Embryonic facial prominence (tissue), 1 donor: Measurements from ENCODE around the gene DUSP22.
"Not testable (repeated sequence)": the region's sequence is repeated elsewhere in the genome, so short reads cannot be mapped to it uniquely, and the experiment has no call there.

Source experiments
- DNase-seq: peaks from one replicate; pipeline ENCODE4 v3.0.0-alpha.2; 2016; ENCODE audit errors: extremely low spot score

DUSP22 gene

GRCh38 chr6:323730-324088, 31.4 kb downstream of the DUSP22 start:
- DNase-seq: no peak

GRCh38 chr6:324116-324728, 31.9 kb downstream of the DUSP22 start:
- no peak for DNase-seq

GRCh38 chr6:324729-325125, 32.4 kb downstream of the DUSP22 start:
- no peak for DNase-seq

GRCh38 chr6:325161-325860, 33.0 kb downstream of the DUSP22 start:
- DNase-seq: not testable (repeated sequence)

- not testable (repeated sequence) for DNase-seq
Measured at GRCh38 chr6:326066-326465, 33.8 kb downstream of the DUSP22 start.

- no peak for DNase-seq
Measured at GRCh38 chr6:326896-327537, 34.7 kb downstream of the DUSP22 start.

GRCh38 chr6:327538-328116, 35.3 kb downstream of the DUSP22 start:
- DNase-seq: no peak

GRCh38 chr6:328136-328670, 35.9 kb downstream of the DUSP22 start:
- no peak for DNase-seq

- no peak for DNase-seq
Measured at GRCh38 chr6:328924-329323, 36.6 kb downstream of the DUSP22 start.

GRCh38 chr6:329888-330691, 37.8 kb downstream of the DUSP22 start:
- DNase-seq: no peak

GRCh38 chr6:330948-331347, 38.7 kb downstream of the DUSP22 start:
- no peak for DNase-seq

GRCh38 chr6:331622-332521, 39.6 kb downstream of the DUSP22 start:
- DNase-seq: no peak

GRCh38 chr6:332671-333070, 40.4 kb downstream of the DUSP22 start:
- no peak for DNase-seq

GRCh38 chr6:333379-334002, 41.2 kb downstream of the DUSP22 start:
- DNase-seq: no peak

GRCh38 chr6:334536-335510, 42.5 kb downstream of the DUSP22 start:
- no peak for DNase-seq

GRCh38 chr6:335572-335971, 43.3 kb downstream of the DUSP22 start:
- no peak for DNase-seq

GRCh38 chr6:336159-337114, 44.1 kb downstream of the DUSP22 start:
- no peak for DNase-seq
